ENCODE data around the gene GALNT2.

The GALNT2 gene

DNA sequence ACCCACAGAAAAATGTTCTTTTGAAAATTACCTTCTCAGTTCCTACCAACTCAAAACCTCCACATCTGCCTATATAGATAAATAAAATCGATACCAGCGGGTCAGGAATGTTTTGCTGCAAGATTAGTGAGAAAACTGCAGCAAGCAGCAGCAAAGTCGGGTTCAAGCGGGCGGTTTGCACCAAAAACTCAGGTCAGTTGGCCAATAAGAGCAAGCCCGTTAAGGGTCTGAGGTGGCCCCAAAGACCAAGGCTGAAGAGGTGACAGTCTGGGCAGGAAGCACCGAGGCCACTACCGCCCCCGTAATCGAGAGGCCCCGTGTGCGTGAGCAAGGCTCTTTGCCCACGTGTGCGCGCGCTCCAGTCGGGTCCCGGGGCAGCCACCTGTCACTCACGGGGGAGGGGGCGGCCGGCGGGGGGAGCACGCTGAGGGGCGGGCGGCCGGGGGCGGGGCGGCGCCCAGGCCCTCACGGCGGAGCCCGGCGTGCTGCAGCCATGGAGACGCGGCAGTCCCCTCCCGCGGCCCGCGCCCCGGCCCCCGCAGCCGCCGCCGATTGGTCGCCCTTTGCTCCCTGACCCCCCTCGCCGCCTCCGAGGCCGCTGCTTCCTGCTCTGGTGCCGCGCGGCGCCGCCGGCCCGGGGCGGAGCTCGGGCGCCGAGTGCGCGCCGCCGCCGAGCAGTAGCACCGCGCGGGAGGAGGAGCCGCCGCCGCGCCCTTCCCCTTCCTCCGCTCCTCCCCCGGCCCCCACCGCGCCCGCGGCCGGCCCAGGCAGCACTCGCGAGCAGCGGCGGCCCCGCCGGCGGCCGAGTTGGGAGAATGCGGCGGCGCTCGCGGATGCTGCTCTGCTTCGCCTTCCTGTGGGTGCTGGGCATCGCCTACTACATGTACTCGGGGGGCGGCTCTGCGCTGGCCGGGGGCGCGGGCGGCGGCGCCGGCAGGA is at the start of gene GALNT2:
GALNT2 (plus strand) TSS at position 773 of the 939 bp plus-strand sequence; CDS start at position 816, 43 bp downstream.
- peak; percentile 97 for DNase-seq

DNA sequence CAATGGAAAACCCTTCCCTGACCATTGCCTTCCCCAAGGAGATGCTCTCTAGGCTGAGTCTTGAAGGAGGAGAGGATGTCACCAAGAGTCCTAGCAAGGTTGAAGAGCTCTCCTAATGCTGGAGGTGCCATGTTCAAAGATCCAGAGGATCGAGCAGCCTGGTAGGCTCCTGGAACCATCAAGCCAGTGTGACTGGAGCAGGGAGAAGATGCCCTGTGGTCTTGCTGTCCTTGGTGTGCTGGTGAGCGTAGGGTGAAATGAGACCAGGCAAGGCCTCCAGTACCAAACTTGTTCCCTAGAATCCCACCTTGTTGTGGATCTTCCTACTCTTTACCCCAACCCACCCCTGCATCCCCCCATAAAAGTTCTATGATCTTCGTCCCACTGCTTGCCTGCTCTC is 46.6 kb upstream of the GALNT2 start:
- DNase-seq = no peak

DNA sequence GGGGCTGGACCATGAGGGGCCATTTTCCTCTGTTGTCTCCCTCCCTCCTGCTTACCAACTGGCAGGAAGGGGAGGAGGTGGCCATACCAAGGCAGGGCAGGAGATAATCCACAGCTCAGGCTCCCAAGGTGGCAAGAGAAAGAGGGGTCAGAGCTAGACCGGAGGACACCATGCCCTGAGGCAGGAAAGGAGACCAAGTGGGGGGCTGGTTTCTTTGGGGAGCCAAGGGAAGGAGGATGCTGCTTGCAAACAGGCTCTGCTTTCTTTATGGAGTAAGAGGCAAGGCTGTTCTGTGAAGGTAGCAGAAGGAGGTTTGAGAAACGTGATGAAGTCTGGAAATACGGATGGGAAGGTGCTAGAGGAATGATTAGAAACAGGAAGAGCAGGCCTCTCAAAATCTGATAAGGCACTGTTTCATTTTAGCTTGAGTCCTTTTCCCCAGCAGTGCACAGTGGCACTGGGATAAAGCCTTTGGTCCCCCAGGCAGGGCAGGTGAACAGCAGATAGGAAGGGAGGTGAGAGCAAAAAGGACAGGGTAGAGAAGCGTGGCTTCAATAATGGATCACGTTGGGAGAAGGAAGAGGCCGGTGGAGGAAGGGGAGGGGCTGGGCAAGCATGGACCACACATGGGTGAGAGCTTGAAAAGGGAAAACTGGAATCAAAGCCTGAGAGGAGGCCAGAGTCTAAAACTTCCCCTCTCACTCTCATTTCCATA is 44.2 kb upstream of the GALNT2 start:
- no peak for DNase-seq

DNA sequence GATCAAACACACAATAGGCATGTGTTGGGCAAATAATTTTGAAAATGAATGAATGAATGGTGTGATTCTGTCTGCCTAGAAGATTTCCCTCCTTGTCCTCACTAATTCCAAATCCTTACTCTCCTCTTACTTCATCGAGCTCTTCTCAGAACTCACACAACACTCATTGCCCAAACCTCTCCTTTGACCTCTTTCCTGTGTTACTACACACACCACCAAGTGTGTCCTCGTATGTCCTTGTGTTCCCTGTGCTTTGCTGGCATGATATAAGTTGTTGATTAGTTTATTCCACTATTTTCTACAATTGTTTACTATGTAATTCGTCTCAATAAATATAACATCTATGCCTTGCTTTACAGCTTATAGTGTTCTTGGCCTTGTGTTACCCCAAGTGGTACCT is 41.4 kb upstream of the GALNT2 start:
- DNase-seq = no peak

DNA sequence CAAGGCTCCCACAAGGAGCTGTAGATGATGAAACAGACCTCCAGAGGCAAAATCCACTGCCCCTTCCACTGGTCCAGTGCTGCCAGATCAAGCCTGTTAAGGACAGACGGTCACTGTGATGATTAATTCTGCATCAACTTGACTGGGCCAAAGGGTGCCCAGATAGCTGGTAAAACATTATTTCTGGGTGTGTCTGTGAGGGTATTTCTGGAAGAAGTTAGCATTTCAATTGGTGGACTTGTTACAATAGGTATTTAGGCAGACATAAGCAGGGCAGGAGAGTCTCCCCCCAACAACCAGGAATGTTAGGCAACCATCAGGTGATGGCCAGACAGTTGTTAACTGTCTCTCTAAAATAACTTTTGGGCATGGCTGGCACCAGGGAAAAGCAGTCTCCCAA is 40.9 kb upstream of the GALNT2 start:
- no peak for DNase-seq

DNA sequence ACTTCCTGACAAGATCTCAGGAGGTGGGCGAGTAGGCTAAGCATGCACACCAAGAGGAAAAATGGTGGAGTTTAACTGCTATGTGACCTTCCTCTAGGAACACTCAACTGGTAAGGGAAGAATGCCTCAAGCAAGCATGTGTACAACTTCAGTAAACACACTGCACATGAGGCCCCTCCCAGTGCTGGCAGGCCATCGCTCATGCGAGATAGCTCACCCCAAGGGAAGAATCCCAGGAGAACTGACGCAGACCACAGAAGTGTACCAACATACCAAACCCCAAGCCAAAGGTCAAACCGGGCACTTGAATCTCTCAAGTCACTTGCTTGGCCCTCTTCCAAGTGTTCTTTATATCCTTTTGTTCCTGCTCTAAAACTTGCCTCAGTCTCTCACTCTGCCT is 40.5 kb upstream of the GALNT2 start:
- no peak for DNase-seq

DNA sequence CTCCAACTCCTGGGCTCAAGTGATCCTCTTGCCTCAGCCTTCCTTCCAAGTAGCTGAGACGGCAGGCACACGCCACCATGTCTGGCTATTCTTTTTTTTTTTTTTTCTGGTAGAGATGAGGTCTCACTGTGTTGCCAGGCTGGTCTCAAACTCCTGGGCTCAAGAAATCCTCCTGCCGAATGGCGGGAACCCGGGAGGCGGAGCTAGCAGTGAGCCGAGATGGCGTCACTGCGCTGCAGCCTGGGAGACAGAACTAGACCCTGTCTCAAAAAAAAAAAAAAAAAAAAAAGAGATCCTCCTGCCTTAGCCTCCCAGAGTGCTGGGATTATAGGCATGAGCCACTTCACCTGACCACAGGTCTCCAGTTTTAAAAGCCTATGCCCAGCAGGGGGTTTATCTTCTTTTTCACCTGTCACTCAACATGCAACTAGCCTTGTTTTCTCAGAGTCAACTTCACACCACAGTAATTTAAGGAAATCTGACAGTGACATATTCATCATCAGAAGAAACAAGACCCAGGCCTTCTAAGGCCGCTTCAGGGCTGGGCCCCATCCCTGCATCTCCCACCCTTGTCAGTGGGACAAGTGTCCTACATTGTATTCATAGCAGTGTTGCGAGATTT is 38.3 kb upstream of the GALNT2 start:
- DNase-seq = no peak

DNA sequence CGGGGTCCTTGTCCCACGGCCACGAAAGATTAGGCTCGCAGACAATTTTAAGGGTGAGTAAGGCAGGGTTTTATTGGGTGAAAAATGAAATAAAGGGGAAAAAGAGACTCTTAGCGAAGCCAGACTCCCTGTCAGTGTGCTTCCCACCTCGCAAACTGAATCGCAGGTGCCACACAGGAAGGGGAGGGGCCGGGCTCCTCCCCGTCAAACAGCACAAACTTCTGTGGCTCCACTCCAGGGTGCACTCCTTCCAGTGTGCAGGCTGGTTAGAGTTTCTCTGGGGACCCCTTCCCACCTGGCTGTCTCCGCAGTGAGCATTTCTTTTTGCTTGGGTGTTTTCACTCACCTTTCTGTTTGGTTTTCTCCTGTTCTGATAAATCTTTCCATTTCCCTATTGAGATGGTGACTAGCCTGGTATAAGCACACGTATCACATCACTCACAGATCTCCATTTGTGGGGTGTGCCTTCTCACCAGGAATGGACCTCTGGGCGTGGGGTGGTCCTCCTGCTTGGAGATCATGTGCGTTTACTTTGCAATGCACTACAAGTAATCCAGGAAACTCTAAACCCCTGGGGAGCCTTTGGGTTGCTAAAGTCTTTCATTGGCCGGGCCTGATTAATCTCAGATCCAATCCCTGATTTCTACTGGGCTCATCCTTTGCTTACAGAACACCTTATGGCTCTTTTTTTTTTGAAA is 37.6 kb upstream of the GALNT2 start:
- DNase-seq = no peak

DNA sequence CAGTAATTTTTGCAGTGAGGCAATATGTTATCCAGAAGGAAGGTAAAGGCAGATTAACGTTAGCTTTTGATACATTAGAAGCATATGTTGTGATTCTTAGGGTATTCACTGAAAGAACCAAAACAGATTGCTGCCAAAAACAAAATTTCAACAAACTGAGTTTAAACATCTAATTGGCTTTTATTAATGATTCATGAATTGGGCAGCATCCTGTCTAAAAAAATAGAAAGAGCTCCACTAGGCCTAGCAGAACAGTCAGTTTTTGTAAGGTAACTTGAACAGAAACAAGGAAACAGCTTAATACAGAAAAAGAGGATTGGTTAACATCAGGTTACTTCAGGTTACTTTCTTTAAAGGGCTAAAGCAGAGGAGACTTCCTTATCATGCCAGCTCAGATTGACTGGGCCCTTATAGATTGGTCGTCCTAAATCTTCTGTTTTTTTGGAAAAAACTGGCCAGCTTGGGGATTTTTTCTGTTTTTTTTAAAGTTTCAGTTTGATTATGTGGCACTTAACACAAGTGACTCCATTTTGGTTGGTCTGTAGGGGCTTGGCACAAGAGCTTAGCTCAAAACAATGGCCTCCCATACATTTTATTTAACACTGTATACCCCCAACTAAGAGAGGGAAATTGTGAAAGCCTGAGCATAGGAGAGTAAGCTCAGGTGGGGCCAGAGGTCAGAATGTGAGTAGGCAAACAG is 36.8 kb upstream of the GALNT2 start:
- no peak for DNase-seq

DNA sequence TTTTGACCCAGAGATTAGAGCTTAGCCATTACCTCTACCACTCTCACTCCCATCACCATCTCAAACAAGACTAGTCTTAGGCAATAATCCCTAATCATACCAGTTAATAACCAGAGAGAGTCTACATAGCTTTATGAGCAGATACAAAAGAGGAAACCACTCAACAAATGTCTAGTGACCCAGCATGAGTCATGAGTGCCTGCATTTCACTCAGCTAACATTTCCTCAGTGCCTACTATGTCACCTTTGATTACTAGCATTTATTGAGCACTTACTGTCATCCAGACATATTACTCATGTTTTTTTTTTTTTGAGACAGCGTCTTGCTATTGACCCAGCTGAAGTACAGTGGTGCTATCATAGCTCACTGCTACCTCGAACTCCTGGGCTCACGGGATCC is 35.9 kb upstream of the GALNT2 start:
- DNase-seq = no peak

DNA sequence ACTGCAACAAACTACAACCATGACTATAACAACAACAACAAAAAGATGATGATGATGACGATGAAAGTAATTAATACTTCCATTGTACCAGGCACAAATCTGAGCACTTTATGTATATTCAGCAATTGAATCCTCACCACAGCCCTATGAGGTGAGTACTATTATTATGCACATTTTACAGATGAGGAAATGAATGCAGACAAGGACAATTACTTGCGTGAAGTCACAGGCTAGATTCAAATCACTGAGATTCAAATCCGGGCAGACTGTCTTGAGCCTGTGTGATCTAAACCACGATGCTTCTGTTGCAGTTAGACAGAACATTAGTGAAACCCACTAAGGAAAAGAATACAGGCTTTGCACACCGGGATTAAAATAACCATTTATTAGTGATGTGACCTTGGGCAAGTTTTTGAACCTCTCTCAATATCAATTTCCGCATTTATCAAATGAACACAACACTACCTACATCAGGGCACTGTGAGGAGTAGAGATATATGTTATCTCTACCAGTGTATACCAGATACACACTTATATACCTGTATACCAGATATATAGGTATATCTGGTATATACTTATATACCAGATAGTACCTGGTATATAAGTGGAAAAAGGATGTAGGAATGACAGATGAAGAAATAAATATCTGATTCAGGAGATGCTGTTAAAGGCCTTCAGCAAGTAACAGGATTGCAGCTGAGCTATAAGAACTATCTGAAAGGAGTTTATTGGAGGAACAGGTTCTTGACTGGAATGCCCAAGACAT is 34.3 kb upstream of the GALNT2 start:
- no peak for DNase-seq

DNA sequence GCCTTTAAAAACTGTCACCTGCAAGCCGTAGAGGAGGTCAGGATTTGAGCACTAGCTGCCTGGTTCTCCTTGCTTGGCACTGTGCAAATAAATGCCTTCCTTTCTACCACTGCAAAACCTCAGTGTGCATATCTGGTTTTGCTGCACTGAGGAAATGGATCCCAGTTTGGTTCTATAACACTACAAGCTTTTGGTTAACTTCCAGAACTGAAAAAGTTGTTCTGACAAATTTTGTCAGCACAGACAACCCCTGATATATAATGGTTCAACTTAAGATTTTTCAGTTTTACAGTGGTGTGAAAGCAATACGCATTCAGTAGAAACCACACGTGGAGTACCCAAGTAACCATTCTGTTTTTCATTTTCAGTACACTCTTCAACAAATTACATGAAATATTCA is 29.8 kb upstream of the GALNT2 start:
- no peak for DNase-seq

DNA sequence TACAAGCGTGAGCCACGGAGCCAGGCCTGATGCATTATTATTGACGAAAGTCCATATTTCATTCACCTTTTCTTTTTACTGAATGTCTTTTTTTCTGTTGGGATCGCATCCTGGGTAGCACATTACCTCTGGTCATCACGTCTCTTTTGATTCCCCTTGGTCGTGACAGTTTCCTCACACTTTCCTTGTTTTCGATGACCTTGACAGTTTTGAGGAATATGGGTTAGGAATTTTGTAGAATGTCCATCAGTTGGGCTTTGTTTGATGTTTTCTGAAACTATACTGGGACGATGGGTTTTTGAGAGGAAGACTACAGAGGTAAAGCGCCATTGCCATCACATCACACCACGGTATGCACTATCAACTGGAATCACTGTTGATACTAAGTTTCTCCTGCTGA is 26.6 kb upstream of the GALNT2 start:
- no peak for DNase-seq

DNA sequence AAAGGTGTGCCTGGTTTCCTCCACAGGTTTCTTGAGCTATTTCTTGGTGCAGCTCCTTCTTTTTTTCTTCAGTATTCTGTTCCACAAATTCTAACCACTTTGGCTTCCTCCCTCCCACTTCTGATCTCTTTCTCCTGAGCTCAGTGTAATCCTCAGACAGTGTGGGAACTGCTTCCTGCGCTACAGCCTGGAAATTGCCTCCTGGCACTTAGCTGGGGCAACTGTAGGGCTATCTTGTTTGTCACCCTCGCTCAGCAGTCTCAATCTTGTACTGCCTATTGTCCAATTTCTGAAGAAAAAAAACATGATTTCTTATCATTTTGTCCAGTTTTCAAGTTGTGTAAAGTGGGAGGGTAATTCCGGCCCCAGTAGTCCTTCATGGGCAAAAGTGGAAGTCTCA is 24.0 kb upstream of the GALNT2 start:
- no peak for DNase-seq

DNA sequence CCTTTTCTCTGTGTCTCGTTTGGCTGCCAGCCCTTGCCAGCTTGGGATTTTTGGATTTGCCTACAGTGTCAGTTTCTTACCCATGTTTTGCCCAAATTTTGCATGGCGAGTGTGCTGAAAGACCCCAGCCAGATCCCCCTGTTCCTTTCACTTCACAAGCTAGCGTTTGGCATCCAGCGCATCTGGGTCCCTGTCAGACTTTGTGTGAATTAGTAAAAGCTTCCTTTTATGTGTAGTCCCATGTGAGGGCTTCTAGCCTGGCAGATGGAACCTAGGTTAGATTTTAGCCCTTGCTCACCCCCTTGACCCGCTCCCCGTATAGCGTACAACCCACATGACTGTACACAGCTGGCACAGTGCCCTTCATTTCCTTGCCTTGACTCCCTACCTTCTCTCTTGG is 22.3 kb upstream of the GALNT2 start:
- DNase-seq = no peak

DNA sequence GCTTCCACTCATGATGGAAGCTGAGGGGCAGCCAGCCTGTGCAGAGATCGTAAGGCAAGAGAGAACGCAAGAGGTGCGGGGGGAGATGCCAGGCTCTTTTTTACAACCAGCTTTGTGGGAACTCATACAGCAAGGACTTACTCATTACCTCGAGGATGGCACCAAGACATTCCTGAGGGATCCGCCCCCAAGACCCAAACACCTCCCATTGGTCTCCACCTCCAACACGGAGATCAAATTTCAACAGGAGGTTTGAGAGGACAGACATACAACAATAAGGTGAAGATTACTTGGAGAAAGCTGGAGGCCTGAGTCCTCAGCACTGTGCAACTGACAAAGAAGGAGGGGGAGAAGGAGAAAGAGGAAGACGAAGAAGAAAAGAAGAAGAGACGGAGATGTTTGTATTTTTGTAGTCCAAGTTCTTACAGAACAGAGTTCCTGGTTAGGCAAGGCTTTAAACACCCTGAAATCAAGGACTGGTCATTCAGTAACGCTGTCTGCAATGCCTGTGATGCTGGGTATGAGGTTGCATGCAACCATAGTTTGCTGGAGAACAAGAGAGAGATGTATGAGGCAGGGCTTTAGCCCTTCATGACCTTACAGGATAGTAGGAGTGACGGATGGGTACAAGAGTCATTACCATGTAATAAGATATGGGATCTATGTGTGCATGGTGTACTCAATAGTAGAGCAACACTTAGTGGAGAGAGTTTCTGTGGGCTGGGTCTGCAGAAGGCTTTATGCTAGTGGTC is 19.7 kb upstream of the GALNT2 start:
- DNase-seq = no peak

DNA sequence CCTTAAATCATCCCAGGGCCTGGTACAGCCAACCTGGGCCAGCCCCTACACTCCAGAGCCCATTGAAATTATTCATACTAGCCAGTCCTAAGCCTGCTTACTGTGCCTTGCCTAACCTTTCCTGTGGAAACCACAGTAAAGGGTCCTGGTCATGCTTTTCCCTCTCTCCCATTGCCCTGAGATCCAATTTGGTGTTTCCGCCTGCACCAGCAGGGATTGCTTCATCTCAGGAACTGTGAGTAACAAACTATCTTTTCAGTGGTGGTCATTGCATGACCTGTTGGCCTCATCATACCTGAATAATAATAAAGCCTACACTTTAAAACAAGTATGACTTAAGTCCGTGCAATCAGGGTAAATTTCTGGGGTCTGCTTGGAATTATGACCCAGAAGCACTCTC is 18.7 kb upstream of the GALNT2 start:
- DNase-seq = no peak

DNA sequence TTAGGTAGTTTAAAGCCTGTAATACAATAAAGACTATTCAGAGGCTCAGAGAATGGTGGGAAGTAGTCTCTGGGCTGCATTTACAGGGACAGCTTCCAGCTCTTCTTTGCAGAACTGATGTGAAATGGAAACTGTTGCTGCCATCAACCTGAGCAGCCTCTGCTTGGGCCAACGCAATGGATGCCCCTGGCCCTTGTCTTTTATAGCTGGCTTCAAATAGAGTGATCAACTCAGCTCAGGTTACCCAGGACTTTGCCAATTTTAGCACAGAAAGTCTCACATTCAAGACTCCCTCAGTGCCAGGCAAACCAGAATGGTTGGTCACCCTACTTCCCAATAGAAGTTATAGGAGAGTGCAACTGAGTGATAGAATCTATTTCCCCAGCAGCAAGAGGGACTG is 18.1 kb upstream of the GALNT2 start:
- no peak for DNase-seq

DNA sequence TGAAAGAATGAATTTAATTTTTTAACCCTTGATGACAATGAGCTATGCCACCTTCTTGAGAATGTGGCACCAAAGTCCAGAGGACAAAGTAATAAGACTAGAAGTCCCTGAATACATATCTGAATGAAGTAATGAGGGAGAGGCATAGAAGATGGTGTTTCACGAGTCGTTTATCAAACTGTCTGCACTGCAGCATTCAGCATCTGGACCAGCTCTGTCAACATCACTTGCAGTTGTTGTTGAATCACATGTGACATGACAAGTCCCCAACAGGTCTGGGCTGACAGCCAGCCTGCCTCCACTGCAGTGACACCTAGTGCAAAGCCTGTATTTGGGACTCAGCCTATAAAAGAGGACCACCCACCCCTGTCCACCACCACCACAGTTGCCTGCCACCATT is 17.3 kb upstream of the GALNT2 start:
- DNase-seq = no peak

DNA sequence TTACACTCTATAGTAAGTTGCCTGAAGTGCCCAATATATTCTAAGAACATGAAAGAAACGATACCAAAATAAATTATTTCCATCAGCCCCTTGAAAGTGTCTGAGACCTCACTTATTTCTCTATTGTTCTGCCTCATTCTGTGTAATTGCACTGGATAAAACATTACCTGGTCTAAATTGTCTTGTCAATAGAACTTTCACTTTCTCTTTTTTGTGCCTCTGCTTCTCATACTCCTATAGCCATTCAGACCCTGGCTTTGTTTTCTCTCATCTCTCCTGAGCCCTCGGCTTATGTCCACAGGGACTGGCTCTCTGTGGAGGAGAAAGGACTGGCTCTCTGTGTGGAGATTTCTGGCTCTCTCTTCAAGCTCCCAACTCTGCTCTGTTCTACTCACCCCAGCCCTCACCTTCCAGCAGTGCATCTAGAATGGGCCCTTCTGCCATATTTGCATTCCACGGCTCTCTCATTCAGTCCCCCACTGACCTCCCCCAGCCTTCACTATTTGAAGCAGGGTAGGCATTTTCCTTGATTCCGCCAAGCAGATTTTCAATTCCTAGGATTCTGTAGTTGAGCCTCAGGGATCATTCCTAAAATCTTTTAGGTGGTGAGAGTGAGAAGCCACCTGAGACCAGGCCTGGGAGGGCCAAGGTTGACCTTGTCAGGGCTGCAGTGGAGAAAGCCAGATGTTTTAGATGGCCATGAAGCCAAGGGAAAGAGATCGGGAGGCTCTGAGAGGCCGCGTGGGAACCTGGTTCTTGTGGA is 15.9 kb upstream of the GALNT2 start:
- DNase-seq = no peak

Measured in GOT3 (cell line).